Cardiac muscle cell (in vitro differentiated cells and primary cell): ENCODE data around the gene CCDC34. TPM values are rescaled to one million over a fixed set of nuclear protein-coding genes. Genes with fewer than 3 reads are reported as not detected.

ENCODE experiments used
- DNase-seq, 2 donors: peaks; one replicate each; pipeline versions ENCODE4 v3.0.0 to v3.0.0-alpha.2; 2010 to 2017; ENCODE audit warnings: low read depth in 1 of 2, low spot score in 1 of 2
- H3K27ac ChIP-seq: fragments of 200-600 bp; sonication (generic); 2 replicates; pipeline ENCODE4 v1.5.1; 2016
- H3K27me3 ChIP-seq: fragments of 200-600 bp; sonication (generic); 2 replicates; pipeline ENCODE4 v1.6.0; 2016; ENCODE audit warnings: control low read depth
- H3K36me3 ChIP-seq: fragments of 200-600 bp; sonication (generic); 2 replicates; pipeline ENCODE4 v1.5.1; 2016; ENCODE audit warnings: control low read depth
- H3K4me1 ChIP-seq: fragments of 200-600 bp; sonication (generic); 2 replicates; pipeline ENCODE4 v1.8.1; 2017; ENCODE audit warnings: low read depth, mild to moderate bottlenecking, mixed run types
- H3K4me3 ChIP-seq: fragments of 200-600 bp; sonication (generic); 2 replicates; pipeline ENCODE4 v1.5.1; 2016; ENCODE audit warnings: mild to moderate bottlenecking
- H3K9me3 ChIP-seq: fragments of 200-600 bp; sonication (generic); 2 replicates; pipeline ENCODE4 v1.5.1; 2017; ENCODE audit warnings: low read depth, mild to moderate bottlenecking, control low read depth
- CTCF ChIP-seq: IDR thresholded peaks from 2 replicates; pipeline ENCODE4 v1.5.1; 2012; ENCODE audit warnings: low read depth, mild to moderate bottlenecking, low read length
- polyA plus RNA-seq: library from polyadenylated mRNA; unstranded; fragments of >200 nt; fragmentation: Nextera tagmentation; extraction: Ambion mirVana; gene quantifications from 2 replicates; pipeline ENCODE4 v1.2.1, GENCODE V29; 2016
- total RNA-seq: library from RNA; depleted of rRNA; stranded (reverse); fragments of >200 nt; gene quantifications from 2 replicates; pipeline ENCODE4 v1.2.3, GENCODE V29; 2016

The CCDC34 gene
- total and polyA plus RNA-seq, 2 experiments from 2014 or later, result 12.8 to 21.1 TPM

GRCh38 chr11:27354359-27354965 is 8.6 kb downstream of the CCDC34 start:
- H3K4me3 ChIP-seq, result no peak overlapping the region
- TF ChIP-seq CTCF, result no peak
- no peaks in the 10 kb centered on the region for H3K27me3 ChIP-seq
- peaks cover 19% of the 10 kb centered on the region for H3K4me1 ChIP-seq
- no peaks in the 10 kb centered on the region for H3K36me3 ChIP-seq
- H3K9me3 ChIP-seq, result no peaks in the 10 kb centered on the region
- DNase-seq, result no peak
- peak overlapping the region; percentile 64 for H3K27ac ChIP-seq

- peak overlapping the region; percentile 64 for H3K27ac ChIP-seq
Observed at GRCh38 chr11:27353593-27354358, 9.2 kb downstream of the CCDC34 start.

GRCh38 chr11:27352781-27353180 is 10.2 kb downstream of the CCDC34 start:
- no peaks in the 10 kb centered on the region for H3K9me3 ChIP-seq
- TF ChIP-seq CTCF, result no peak
- no peak overlapping the region for H3K27ac ChIP-seq
- H3K27me3 ChIP-seq, result no peaks in the 10 kb centered on the region
- H3K4me3 ChIP-seq, result no peak overlapping the region
- H3K4me1 ChIP-seq, result peaks cover 36% of the 10 kb centered on the region
- no peak for DNase-seq
- H3K36me3 ChIP-seq, result no peaks in the 10 kb centered on the region

More at GRCh38 chr11:27353593-27354358, 9.2 kb downstream of the CCDC34 start:
- peak in 1 of 2 donors; percentile 66 for DNase-seq
- H3K27me3 ChIP-seq, result no peaks in the 10 kb centered on the region
- no peaks in the 10 kb centered on the region for H3K36me3 ChIP-seq
- H3K9me3 ChIP-seq, result no peaks in the 10 kb centered on the region
- no peak for TF ChIP-seq CTCF
- no peak overlapping the region for H3K4me3 ChIP-seq
- H3K4me1 ChIP-seq, result peaks cover 26% of the 10 kb centered on the region

GRCh38 chr11:27350511-27350910 is 12.5 kb downstream of the CCDC34 start:
- no peak overlapping the region for H3K27ac ChIP-seq
- peak in 1 of 2 donors; percentile 75 for DNase-seq
- no peaks in the 10 kb centered on the region for H3K9me3 ChIP-seq
- no peaks in the 10 kb centered on the region for H3K36me3 ChIP-seq
- H3K4me1 ChIP-seq, result peaks cover 42% of the 10 kb centered on the region
- no peaks in the 10 kb centered on the region for H3K27me3 ChIP-seq
- no peak overlapping the region for H3K4me3 ChIP-seq
- no peak for TF ChIP-seq CTCF

DNA sequence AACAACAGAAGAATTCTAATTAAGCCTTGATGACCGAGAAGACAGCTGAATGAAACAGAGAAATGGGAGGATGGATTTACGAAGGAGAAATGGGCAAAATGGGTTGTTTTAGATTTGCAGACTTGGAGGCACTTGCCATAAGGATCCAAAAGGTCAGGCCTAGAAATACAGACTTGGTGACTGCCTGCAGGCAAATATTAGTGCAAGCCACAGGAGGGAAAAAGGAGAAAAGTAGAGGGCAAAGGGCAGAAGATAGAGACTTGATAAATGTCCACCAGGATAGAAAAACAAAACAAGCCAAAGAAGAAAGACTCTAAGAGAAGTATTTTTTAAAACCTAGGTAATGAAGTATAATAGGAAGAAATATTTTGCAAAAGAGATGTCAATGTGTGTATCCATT is 13.1 kb downstream of the CCDC34 start:
- no peaks in the 10 kb centered on the region for H3K9me3 ChIP-seq
- H3K36me3 ChIP-seq, result no peaks in the 10 kb centered on the region
- no peaks in the 10 kb centered on the region for H3K27me3 ChIP-seq
- H3K27ac ChIP-seq, result peak overlapping the region; percentile 70
- H3K4me1 ChIP-seq, result peaks cover 37% of the 10 kb centered on the region
- no peak overlapping the region for H3K4me3 ChIP-seq
- DNase-seq, result no peak
- TF ChIP-seq CTCF, result no peak
